ENCODE data around the gene PKN3.

The PKN3 gene

DNA sequence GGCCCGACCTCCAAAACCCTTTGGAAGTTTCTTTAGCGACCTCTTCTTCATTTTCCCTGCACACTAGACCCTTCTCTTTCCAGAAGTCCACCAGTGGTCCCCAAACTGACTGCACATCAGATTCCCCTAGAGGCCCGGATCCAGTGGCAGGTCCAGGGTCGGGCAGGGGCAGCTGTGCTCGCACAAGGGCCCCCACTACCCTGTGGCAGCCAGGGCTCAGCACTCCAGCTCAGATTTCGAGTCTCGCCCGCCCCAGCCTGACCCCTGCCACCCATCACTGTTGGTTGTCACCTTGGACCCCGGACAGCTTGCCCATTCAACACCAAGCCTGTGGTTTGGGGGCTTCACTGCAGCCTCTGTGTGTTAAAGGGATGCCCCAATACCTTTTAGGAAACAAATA lies 29.4 kb downstream of the PKN3 start:
- no peak overlapping the region for H3K27ac ChIP-seq (ENCODE audit: low read depth, low read length)
- peaks cover 34% of the 10 kb centered on the region for H3K36me3 ChIP-seq (ENCODE audit: insufficient read depth, low read length)
- no peak overlapping the region for H3K9ac ChIP-seq (ENCODE audit: low read length)
- no peak overlapping the region for H3K4me3 ChIP-seq (ENCODE audit: low read depth in 1 of 2, low read length in 2 of 2)
- H3K4me1 ChIP-seq (ENCODE audit: insufficient read depth, low read length), result no peaks in the 10 kb centered on the region
- H3K27me3 ChIP-seq (ENCODE audit: control insufficient read depth in 1 of 2, insufficient read depth in 2 of 2, low read length in 2 of 2), result no peaks in the 10 kb centered on the region
- no peaks in the 10 kb centered on the region for H3K9me3 ChIP-seq (ENCODE audit: low read length)

DNA sequence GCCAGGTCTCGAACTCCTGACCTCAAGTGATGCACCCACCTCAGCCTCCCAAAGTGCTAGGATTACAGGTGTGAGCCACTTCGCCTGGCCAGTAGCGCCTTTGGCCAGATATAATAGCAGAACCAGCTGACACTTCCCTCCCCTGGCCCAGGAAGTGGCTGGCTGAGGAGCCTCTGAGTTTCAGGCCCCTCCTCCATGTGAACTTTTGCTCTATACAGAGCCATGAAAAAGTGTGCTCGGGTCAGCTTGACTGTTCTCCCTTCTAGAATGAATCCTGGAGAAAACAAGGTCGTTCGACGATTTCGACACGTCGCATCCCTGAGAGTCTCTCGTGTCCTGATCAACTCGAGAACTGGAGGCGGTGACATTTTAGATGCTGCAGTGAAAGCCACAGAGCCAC lies 30.3 kb downstream of the PKN3 start:
- no peaks in the 10 kb centered on the region for H3K9me3 ChIP-seq (ENCODE audit: low read length)
- no peak overlapping the region for H3K27ac ChIP-seq (ENCODE audit: low read depth, low read length)
- H3K27me3 ChIP-seq (ENCODE audit: control insufficient read depth in 1 of 2, insufficient read depth in 2 of 2, low read length in 2 of 2), result no peaks in the 10 kb centered on the region
- H3K9ac ChIP-seq (ENCODE audit: low read length), result no peak overlapping the region
- H3K4me1 ChIP-seq (ENCODE audit: insufficient read depth, low read length), result no peaks in the 10 kb centered on the region
- peaks cover 39% of the 10 kb centered on the region for H3K36me3 ChIP-seq (ENCODE audit: insufficient read depth, low read length)
- H3K4me3 ChIP-seq (ENCODE audit: low read depth in 1 of 2, low read length in 2 of 2), result no peak overlapping the region

DNA sequence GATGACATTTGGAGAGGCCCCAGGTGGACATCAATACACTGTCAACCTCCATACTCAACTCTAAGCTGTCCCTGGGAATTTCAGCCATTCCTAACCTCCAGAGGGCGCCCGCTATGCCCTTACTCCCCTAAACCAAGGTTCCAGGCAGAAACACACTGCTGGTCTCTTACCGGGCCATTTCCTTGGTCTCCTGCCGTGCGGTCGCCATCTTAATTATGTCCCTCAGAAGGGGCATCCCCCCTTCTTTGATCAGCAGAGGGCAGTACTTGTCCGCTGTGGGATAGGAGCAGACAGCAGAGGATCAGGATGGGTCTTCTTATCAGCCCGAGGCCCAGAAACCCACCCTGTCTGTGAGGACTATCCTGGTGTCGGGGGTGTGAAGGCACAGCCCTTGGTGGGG lies 31.0 kb downstream of the PKN3 start:
- no peak overlapping the region for H3K4me3 ChIP-seq (ENCODE audit: low read depth in 1 of 2, low read length in 2 of 2)
- peaks cover 39% of the 10 kb centered on the region for H3K36me3 ChIP-seq (ENCODE audit: insufficient read depth, low read length)
- H3K4me1 ChIP-seq (ENCODE audit: insufficient read depth, low read length), result no peaks in the 10 kb centered on the region
- H3K27ac ChIP-seq (ENCODE audit: low read depth, low read length), result peak overlapping the region; percentile 42
- H3K27me3 ChIP-seq (ENCODE audit: control insufficient read depth in 1 of 2, insufficient read depth in 2 of 2, low read length in 2 of 2), result no peaks in the 10 kb centered on the region
- H3K9ac ChIP-seq (ENCODE audit: low read length), result no peak overlapping the region
- H3K9me3 ChIP-seq (ENCODE audit: low read length), result no peaks in the 10 kb centered on the region

DNA sequence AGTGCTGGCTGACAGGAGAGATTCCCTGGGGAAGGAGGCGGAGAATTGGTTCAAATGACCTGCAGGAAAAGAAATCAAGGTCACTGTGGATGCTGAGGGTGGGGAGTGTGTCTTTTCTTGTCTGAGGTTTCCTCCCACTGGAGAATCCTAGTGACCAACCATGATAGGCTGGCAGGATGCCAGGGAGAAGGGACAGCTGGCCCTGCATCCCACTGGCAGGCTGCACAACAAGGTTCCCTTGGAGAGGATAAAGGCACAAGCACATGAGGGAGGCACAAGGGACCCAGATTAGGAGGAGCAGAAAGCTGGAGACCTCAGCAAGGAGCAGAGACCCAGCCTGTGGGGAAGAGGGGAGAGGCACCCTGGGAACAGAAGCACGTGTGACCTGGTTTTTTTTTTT lies 33.1 kb downstream of the PKN3 start:
- H3K36me3 ChIP-seq (ENCODE audit: insufficient read depth, low read length), result peaks cover 46% of the 10 kb centered on the region
- H3K4me3 ChIP-seq (ENCODE audit: low read depth in 1 of 2, low read length in 2 of 2), result no peak overlapping the region
- no peak overlapping the region for H3K9ac ChIP-seq (ENCODE audit: low read length)
- H3K9me3 ChIP-seq (ENCODE audit: low read length), result no peaks in the 10 kb centered on the region
- H3K27ac ChIP-seq (ENCODE audit: low read depth, low read length), result no peak overlapping the region
- no peaks in the 10 kb centered on the region for H3K27me3 ChIP-seq (ENCODE audit: control insufficient read depth in 1 of 2, insufficient read depth in 2 of 2, low read length in 2 of 2)
- H3K4me1 ChIP-seq (ENCODE audit: insufficient read depth, low read length), result no peaks in the 10 kb centered on the region

DNA sequence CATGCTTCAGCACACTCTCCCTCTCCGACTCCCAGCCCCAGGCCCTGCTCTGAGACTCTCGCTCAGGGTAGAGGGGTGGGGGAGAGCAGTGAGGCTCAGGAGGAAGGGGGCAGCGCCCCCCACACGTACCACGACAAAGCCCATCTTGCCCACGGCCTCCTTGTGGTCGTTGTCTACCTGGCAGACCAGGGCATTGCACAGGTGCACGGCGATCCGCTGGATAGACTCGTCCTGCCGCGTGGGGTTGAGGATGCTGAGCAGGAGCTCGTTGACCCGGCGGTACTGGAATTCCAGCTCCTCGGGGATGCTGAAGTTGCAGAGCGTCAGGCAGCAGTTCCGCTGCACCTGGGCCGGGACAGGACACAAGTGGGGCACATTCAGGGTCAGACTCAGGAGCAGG lies 40.1 kb downstream of the PKN3 start:
- no peaks in the 10 kb centered on the region for H3K27me3 ChIP-seq (ENCODE audit: control insufficient read depth in 1 of 2, insufficient read depth in 2 of 2, low read length in 2 of 2)
- no peaks in the 10 kb centered on the region for H3K9me3 ChIP-seq (ENCODE audit: low read length)
- no peak overlapping the region for H3K4me3 ChIP-seq (ENCODE audit: low read depth in 1 of 2, low read length in 2 of 2)
- no peaks in the 10 kb centered on the region for H3K4me1 ChIP-seq (ENCODE audit: insufficient read depth, low read length)
- H3K9ac ChIP-seq (ENCODE audit: low read length), result no peak overlapping the region
- no peak overlapping the region for H3K27ac ChIP-seq (ENCODE audit: low read depth, low read length)
- peaks cover 29% of the 10 kb centered on the region for H3K36me3 ChIP-seq (ENCODE audit: insufficient read depth, low read length)

DNA sequence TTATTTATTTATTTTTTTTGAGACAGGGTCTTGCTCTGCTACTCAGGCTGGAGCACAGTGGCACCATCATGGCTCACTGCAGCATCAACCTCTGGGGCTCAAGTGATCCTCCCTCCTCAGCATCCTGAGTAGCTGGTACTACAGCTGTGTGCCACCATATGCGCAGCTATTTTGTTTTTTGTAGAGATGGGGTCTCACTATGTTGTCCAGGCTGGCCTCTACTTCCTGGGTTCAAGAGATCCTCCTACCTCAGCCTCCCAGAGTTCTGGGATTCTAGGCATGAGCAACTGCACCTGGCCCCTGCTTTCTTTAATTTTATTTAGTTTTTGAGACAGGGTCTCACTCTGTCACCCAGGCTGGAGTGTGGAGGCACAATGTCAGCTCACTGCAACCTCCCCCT lies 41.1 kb downstream of the PKN3 start:
- H3K27ac ChIP-seq (ENCODE audit: low read depth, low read length), result no peak overlapping the region
- no peak overlapping the region for H3K4me3 ChIP-seq (ENCODE audit: low read depth in 1 of 2, low read length in 2 of 2)
- H3K4me1 ChIP-seq (ENCODE audit: insufficient read depth, low read length), result no peaks in the 10 kb centered on the region
- H3K9me3 ChIP-seq (ENCODE audit: low read length), result no peaks in the 10 kb centered on the region
- peaks cover 28% of the 10 kb centered on the region for H3K36me3 ChIP-seq (ENCODE audit: insufficient read depth, low read length)
- H3K9ac ChIP-seq (ENCODE audit: low read length), result no peak overlapping the region
- no peaks in the 10 kb centered on the region for H3K27me3 ChIP-seq (ENCODE audit: control insufficient read depth in 1 of 2, insufficient read depth in 2 of 2, low read length in 2 of 2)

DNA sequence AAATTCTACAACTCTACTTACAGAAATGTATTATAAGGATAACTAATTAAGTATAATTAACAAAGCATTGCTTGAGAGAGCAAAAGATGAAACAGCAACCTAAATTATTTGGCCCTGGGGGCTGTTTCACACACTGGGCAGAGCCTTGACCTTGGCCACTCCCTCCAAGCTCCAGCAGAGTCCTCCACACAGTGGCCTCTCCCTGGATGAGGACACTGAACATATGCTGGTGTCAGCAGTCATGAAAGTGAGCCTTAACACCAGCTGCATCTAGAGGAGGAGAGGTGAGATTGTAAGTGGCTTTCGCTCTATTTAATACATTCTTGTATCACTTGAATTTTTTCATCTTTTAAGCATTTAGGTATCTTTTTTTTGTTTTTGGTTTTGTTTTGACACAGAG lies 44.9 kb downstream of the PKN3 start:
- no peak overlapping the region for H3K9ac ChIP-seq (ENCODE audit: low read length)
- H3K4me3 ChIP-seq (ENCODE audit: low read depth in 1 of 2, low read length in 2 of 2), result no peak overlapping the region
- no peaks in the 10 kb centered on the region for H3K27me3 ChIP-seq (ENCODE audit: control insufficient read depth in 1 of 2, insufficient read depth in 2 of 2, low read length in 2 of 2)
- no peak overlapping the region for H3K27ac ChIP-seq (ENCODE audit: low read depth, low read length)
- no peaks in the 10 kb centered on the region for H3K4me1 ChIP-seq (ENCODE audit: insufficient read depth, low read length)
- H3K9me3 ChIP-seq (ENCODE audit: low read length), result no peaks in the 10 kb centered on the region
- peaks cover 13% of the 10 kb centered on the region for H3K36me3 ChIP-seq (ENCODE audit: insufficient read depth, low read length)

DNA sequence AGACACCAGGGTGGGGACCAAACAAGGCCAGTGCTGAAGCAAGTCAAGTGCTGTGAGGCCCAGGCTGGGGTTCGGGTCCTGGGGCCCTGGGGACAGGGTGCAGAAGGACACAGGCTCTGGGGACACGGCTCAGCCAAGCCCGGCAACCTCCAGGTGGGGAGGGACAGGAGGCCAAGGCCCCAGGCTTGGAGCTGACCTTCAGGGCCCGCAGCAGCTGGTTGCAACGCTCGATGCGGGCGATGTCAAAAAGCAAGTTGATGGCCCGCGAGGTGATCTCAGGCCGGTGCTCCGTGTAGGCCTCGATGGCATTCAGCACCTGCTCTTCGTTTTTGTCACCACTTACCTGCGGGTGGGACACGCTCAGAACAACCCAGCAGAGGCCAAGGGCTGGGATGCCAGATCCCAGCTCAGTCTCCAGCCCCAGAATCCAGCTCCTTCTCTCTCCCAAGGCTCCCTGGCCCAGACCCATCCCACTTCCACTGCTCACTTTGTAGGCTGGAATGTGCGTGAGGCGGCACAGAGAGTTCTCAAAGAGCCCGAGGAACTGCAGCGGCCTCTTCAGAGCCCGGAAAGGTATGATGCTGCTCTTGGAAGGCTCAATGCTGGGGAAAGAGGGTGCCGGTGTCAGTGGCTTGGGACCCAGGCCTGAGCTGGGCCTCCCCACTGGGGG lies 48.8 kb downstream of the PKN3 start:
- H3K4me3 ChIP-seq (ENCODE audit: low read depth in 1 of 2, low read length in 2 of 2), result no peak overlapping the region
- H3K27me3 ChIP-seq (ENCODE audit: control insufficient read depth in 1 of 2, insufficient read depth in 2 of 2, low read length in 2 of 2), result no peaks in the 10 kb centered on the region
- no peaks in the 10 kb centered on the region for H3K4me1 ChIP-seq (ENCODE audit: insufficient read depth, low read length)
- no peak overlapping the region for H3K9ac ChIP-seq (ENCODE audit: low read length)
- H3K27ac ChIP-seq (ENCODE audit: low read depth, low read length), result no peak overlapping the region
- H3K36me3 ChIP-seq (ENCODE audit: insufficient read depth, low read length), result peaks cover 31% of the 10 kb centered on the region
- H3K9me3 ChIP-seq (ENCODE audit: low read length), result no peaks in the 10 kb centered on the region

DNA sequence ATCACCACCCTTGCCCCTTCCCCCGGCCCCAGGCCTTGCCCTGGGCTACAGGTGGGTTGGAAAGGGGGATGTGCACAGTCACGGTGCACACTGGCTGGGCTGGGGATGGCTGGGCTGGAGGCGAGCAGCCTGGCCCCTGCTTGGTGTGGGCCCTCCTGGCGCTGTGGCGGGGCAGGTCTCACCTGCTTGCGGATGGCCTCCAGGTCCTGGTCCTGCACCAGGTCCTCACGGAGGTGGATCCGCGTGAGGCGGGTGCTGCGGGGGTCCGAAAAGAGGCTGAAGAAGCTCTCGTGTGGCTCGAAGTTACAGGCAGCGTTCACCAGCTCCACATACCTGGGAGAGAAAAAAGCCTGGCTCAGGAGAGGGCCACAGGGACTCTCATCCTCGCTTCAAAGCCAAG lies 51.3 kb downstream of the PKN3 start:
- Histone ChIP-seq H3K27ac (ENCODE audit: low read depth, low read length) (no peak overlapping the region), H3K36me3 (ENCODE audit: insufficient read depth, low read length) (peaks cover 31% of the 10 kb centered on the region), H3K9me3 (ENCODE audit: low read length) (no peaks in the 10 kb centered on the region), H3K27me3 (ENCODE audit: control insufficient read depth in 1 of 2, insufficient read depth in 2 of 2, low read length in 2 of 2) (no peaks in the 10 kb centered on the region), H3K9ac (ENCODE audit: low read length) (no peak overlapping the region), H3K4me1 (ENCODE audit: insufficient read depth, low read length) (no peaks in the 10 kb centered on the region), H3K4me3 (ENCODE audit: low read depth in 1 of 2, low read length in 2 of 2) (no peak overlapping the region)

DNA sequence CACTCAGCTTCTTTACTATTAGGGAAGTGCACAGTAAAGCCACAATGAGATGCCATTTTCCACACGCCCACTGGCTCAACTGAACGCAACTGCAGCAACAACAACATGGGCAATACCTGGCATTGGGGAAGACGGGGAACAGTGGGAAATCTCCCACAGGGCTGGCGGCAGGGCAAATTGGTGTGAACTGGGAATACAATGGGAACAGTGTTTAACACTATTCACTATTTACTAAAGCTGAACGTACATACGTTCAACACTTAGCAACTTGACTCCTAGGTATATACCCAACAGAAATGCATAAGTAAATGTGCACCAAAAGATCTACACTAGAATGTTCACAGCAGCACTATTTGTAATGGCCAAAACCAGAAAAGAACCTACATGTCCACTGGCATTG lies 55.3 kb downstream of the PKN3 start:
- H3K27ac ChIP-seq (ENCODE audit: low read depth, low read length), result no peak overlapping the region
- peaks cover 16% of the 10 kb centered on the region for H3K36me3 ChIP-seq (ENCODE audit: insufficient read depth, low read length)
- no peak overlapping the region for H3K4me3 ChIP-seq (ENCODE audit: low read depth in 1 of 2, low read length in 2 of 2)
- H3K27me3 ChIP-seq (ENCODE audit: control insufficient read depth in 1 of 2, insufficient read depth in 2 of 2, low read length in 2 of 2), result no peaks in the 10 kb centered on the region
- H3K4me1 ChIP-seq (ENCODE audit: insufficient read depth, low read length), result no peaks in the 10 kb centered on the region
- H3K9ac ChIP-seq (ENCODE audit: low read length), result no peak overlapping the region
- no peaks in the 10 kb centered on the region for H3K9me3 ChIP-seq (ENCODE audit: low read length)

DNA sequence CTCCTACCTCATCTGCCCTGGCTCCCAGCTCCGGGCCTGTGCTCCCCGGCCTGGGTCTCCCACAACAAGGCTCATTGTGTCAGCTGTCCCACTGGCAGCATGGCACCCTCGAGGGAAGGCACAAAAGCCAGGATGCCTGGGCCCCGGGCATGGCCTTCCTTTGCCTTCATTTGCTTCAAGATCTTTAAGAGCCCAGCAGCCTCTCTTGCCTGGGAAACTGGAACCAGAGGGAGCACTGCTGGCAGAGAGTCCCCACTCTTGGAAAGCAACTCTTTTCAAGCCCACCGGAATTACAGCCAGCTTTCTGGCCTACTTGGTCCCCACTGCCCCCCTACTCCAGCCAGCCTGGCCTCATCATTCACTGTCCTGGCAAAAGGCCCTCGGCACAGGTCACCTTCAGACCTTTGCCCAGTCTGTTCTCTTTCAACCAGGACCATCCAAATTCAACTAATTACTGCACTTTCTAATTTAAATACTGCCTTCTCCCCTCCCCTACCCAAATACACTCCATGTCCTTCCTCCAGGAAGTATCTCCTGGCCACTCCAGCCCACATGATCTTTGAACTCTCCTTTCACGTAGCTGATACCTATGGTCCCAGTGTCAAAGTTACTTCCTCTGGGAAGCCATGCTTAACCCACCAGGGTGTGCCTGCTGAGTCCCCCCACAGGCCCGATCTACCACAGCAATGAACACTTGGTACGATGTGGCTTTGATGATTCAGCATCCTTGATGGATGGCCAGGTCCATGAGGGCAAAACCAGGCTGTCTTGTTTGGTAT lies 60.6 kb downstream of the PKN3 start:
- no peak overlapping the region for H3K27ac ChIP-seq (ENCODE audit: low read depth, low read length)
- no peak overlapping the region for H3K9ac ChIP-seq (ENCODE audit: low read length)
- peaks cover 6% of the 10 kb centered on the region for H3K36me3 ChIP-seq (ENCODE audit: insufficient read depth, low read length)
- H3K27me3 ChIP-seq (ENCODE audit: control insufficient read depth in 1 of 2, insufficient read depth in 2 of 2, low read length in 2 of 2), result no peaks in the 10 kb centered on the region
- no peak overlapping the region for H3K4me3 ChIP-seq (ENCODE audit: low read depth in 1 of 2, low read length in 2 of 2)
- no peaks in the 10 kb centered on the region for H3K9me3 ChIP-seq (ENCODE audit: low read length)
- H3K4me1 ChIP-seq (ENCODE audit: insufficient read depth, low read length), result no peaks in the 10 kb centered on the region

DNA sequence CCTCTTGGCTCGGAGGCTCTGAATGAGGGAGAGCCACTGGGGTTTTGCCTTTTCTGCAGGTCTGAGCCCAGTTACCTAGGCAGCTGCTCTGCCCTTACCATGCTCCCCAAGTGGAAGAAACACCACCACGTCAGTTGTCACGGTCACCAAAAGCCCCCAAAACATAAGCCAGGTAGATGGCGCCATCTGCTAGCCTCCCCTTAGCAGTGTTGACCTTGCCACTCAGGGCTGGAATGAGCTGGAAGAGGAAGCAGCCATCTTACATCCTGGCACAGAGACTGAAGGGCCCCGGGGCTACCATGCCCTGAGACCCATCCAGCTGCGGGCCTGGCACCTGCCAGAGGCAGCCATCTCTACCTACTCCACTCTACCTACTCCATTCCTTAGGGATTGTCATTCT lies 62.1 kb downstream of the PKN3 start:
- H3K36me3 ChIP-seq (ENCODE audit: insufficient read depth, low read length), result peaks cover 11% of the 10 kb centered on the region
- no peaks in the 10 kb centered on the region for H3K9me3 ChIP-seq (ENCODE audit: low read length)
- peaks cover 3% of the 10 kb centered on the region for H3K4me1 ChIP-seq (ENCODE audit: insufficient read depth, low read length)
- H3K27me3 ChIP-seq (ENCODE audit: control insufficient read depth in 1 of 2, insufficient read depth in 2 of 2, low read length in 2 of 2), result no peaks in the 10 kb centered on the region
- no peak overlapping the region for H3K27ac ChIP-seq (ENCODE audit: low read depth, low read length)
- no peak overlapping the region for H3K9ac ChIP-seq (ENCODE audit: low read length)
- H3K4me3 ChIP-seq (ENCODE audit: low read depth in 1 of 2, low read length in 2 of 2), result no peak overlapping the region

All from muscle layer of colon (tissue), 2 donors.